HEK293 (cell line): Measurements from ENCODE around the gene TMC5.

Experiments
- EGR2 ChIP-seq: fragments of 450-650 bp; formaldehyde crosslinking; IDR thresholded peaks from 2 replicates; pipeline ENCODE4 v1.5.1; 2016; ENCODE audit warnings: low read depth, missing biosample characterization, missing genetic modification characterization
- KLF1 ChIP-seq: fragments of 450-650 bp; formaldehyde crosslinking; IDR thresholded peaks from 2 replicates; pipeline ENCODE4 v1.5.1; 2016; ENCODE audit warnings: missing biosample characterization, missing genetic modification characterization
- WT1 ChIP-seq: fragments of 450-650 bp; formaldehyde crosslinking; IDR thresholded peaks from 2 replicates; pipeline ENCODE4 v1.5.1; 2016; ENCODE audit warnings: missing biosample characterization, missing genetic modification characterization
- ZBTB21 ChIP-seq: fragments of 450-650 bp; formaldehyde crosslinking; IDR thresholded peaks from 2 replicates; pipeline ENCODE4 v1.5.1; 2017; ENCODE audit warnings: missing biosample characterization, missing genetic modification characterization
- ZEB2 ChIP-seq: fragments of 450-650 bp; formaldehyde crosslinking; IDR thresholded peaks from 2 replicates; pipeline ENCODE4 v1.5.1; 2016; ENCODE audit warnings: missing biosample characterization, missing genetic modification characterization
- ZFHX2 ChIP-seq: fragments of 450-650 bp; formaldehyde crosslinking; conservative IDR thresholded peaks from 2 replicates; pipeline ENCODE4 v1.5.1; 2016; ENCODE audit warnings: missing biosample characterization, missing genetic modification characterization
- ZNF121 ChIP-seq: fragments of 450-650 bp; formaldehyde crosslinking; IDR thresholded peaks from 2 replicates; pipeline ENCODE4 v1.5.1; 2016; ENCODE audit warnings: missing biosample characterization, missing genetic modification characterization
- ZNF169 ChIP-seq: fragments of 450-650 bp; formaldehyde crosslinking; IDR thresholded peaks from 2 replicates; pipeline ENCODE4 v1.5.1; 2016; ENCODE audit warnings: missing biosample characterization, missing genetic modification characterization
- ZNF433 ChIP-seq: fragments of 450-650 bp; formaldehyde crosslinking; IDR thresholded peaks from 2 replicates; pipeline ENCODE4 v1.5.1; 2016; ENCODE audit warnings: missing biosample characterization, missing genetic modification characterization, low read depth
- ZNF596 ChIP-seq: fragments of 450-650 bp; IDR thresholded peaks from 2 replicates; pipeline ENCODE4 v1.5.0; 2018; ENCODE audit warnings: missing biosample characterization, mild to moderate bottlenecking, missing genetic modification characterization, moderate library complexity
- ZNF600 ChIP-seq: fragments of 450-650 bp; formaldehyde crosslinking; IDR thresholded peaks from 2 replicates; pipeline ENCODE4 v1.5.1; 2016; ENCODE audit warnings: missing biosample characterization, missing genetic modification characterization
- ZNF660 ChIP-seq: fragments of 450-650 bp; IDR thresholded peaks from 2 replicates; pipeline ENCODE4 v1.5.1; 2018; ENCODE audit warnings: missing biosample characterization, mild to moderate bottlenecking, missing genetic modification characterization
- ZNF701 ChIP-seq: fragments of 450-650 bp; formaldehyde crosslinking; IDR thresholded peaks from 2 replicates; pipeline ENCODE4 v1.5.1; 2016; ENCODE audit warnings: missing biosample characterization, missing genetic modification characterization
- ZNF707 ChIP-seq: fragments of 450-650 bp; formaldehyde crosslinking; IDR thresholded peaks from 2 replicates; pipeline ENCODE4 v1.5.1; 2016; ENCODE audit warnings: missing biosample characterization, missing genetic modification characterization
- ZNF76 ChIP-seq: fragments of 450-650 bp; formaldehyde crosslinking; IDR thresholded peaks from 2 replicates; pipeline ENCODE4; 2016; ENCODE audit warnings: low read depth, missing biosample characterization, missing genetic modification characterization, borderline replicate concordance
- TF ChIP-seq, protein P1 (sequence below): fragments of 450-650 bp; formaldehyde crosslinking; IDR thresholded peaks from 2 replicates; pipeline ENCODE4 v1.5.1; 2016; ENCODE audit warnings: missing biosample characterization, missing genetic modification characterization
- TF ChIP-seq, protein P2 (sequence below): fragments of 450-650 bp; formaldehyde crosslinking; IDR thresholded peaks from 2 replicates; pipeline ENCODE4 v1.5.1; 2016; ENCODE audit warnings: missing biosample characterization, missing genetic modification characterization
- TF ChIP-seq, protein P3 (sequence below): fragments of 450-650 bp; formaldehyde crosslinking; IDR thresholded peaks from 2 replicates; pipeline ENCODE4 v1.5.1; 2016; ENCODE audit warnings: missing biosample characterization, missing genetic modification characterization
- TF ChIP-seq, protein P4 (sequence below): fragments of 450-650 bp; formaldehyde crosslinking; IDR thresholded peaks from 2 replicates; pipeline ENCODE4 v1.5.0; 2017; ENCODE audit warnings: missing biosample characterization, missing genetic modification characterization, borderline replicate concordance
- TF ChIP-seq, protein P5 (sequence below): fragments of 450-650 bp; formaldehyde crosslinking; IDR thresholded peaks from 2 replicates; pipeline ENCODE4 v1.5.1; 2017; ENCODE audit warnings: missing biosample characterization, mild to moderate bottlenecking, missing genetic modification characterization, moderate library complexity
- TF ChIP-seq, protein P6 (sequence below): fragments of 450-650 bp; formaldehyde crosslinking; IDR thresholded peaks from 2 replicates; pipeline ENCODE4; 2016; ENCODE audit warnings: missing biosample characterization, missing genetic modification characterization
- TF ChIP-seq, protein P7 (sequence below): fragments of 450-650 bp; formaldehyde crosslinking; conservative IDR thresholded peaks from 2 replicates; pipeline ENCODE4 v1.5.1; 2016; ENCODE audit warnings: low read depth, missing biosample characterization, missing genetic modification characterization

The TMC5 gene

DNA sequence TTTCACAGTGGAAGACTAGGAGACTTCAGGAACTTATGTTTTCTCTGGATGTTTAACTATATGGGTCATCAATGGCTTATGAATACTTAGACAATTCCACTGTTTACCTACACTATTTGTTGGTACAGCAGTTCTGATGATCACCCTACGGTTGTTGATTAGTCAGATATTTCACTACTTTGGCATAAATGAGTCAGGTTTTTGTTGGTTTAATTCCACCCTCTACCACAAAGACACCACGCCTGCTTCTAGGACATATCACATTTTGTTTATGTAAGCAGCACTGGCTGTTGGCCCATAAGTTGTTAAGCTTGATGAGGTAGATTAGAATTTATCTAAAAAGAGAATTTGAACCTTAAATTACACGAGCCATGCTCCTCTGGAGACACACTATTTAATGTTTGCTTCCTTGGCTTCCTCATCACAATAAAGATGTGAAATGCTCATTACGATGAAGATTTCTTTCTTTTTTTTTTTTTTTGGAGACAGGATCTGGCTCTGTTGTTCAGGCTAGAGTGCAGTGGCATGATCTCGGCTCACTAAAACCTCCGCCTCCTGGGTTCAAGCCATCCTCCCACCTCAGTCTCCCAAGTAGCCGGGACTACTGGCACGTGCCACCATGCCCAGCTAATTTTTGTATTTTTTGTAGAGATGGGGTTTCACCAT is 99.9 kb downstream of the TMC5 start (continued):
- TF ChIP-seq, protein P1, sequence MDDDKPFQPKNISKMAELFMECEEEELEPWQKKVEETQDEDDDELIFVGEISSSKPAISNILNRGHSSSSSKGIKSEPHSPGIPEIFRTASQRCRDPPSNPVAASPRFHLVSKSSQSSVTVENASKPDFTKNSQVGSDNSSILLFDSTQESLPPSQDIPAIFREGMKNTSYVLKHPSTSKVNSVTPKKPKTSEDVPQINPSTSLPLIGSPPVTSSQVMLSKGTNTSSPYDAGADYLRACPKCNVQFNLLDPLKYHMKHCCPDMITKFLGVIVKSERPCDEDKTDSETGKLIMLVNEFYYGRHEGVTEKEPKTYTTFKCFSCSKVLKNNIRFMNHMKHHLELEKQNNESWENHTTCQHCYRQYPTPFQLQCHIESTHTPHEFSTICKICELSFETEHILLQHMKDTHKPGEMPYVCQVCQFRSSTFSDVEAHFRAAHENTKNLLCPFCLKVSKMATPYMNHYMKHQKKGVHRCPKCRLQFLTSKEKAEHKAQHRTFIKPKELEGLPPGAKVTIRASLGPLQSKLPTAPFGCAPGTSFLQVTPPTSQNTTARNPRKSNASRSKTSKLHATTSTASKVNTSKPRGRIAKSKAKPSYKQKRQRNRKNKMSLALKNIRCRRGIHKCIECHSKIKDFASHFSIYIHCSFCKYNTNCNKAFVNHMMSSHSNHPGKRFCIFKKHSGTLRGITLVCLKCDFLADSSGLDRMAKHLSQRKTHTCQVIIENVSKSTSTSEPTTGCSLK (tag by site-specific recombination): no peak
- peak; percentile 66; the same call in 1 of the 2 replicates for TF ChIP-seq ZNF600 (tag by site-specific recombination)
- TF ChIP-seq EGR2 (tag by site-specific recombination): no peak
- 0 out of 2 replicates have a peak, but pooled peaks have one; percentile 24 for TF ChIP-seq ZNF121
- peak; percentile 100 for TF ChIP-seq ZNF660 (tag by site-specific recombination)
- no peak for TF ChIP-seq ZNF701
- TF ChIP-seq ZNF707: no peak
- TF ChIP-seq ZEB2 (tag by site-specific recombination): 0 out of 2 replicates have a peak, but pooled peaks have one; percentile 61
- peak; percentile 89 for TF ChIP-seq KLF1 (tag by site-specific recombination)
- no peak for TF ChIP-seq ZNF433 (tag by site-specific recombination)
- TF ChIP-seq, protein P2, sequence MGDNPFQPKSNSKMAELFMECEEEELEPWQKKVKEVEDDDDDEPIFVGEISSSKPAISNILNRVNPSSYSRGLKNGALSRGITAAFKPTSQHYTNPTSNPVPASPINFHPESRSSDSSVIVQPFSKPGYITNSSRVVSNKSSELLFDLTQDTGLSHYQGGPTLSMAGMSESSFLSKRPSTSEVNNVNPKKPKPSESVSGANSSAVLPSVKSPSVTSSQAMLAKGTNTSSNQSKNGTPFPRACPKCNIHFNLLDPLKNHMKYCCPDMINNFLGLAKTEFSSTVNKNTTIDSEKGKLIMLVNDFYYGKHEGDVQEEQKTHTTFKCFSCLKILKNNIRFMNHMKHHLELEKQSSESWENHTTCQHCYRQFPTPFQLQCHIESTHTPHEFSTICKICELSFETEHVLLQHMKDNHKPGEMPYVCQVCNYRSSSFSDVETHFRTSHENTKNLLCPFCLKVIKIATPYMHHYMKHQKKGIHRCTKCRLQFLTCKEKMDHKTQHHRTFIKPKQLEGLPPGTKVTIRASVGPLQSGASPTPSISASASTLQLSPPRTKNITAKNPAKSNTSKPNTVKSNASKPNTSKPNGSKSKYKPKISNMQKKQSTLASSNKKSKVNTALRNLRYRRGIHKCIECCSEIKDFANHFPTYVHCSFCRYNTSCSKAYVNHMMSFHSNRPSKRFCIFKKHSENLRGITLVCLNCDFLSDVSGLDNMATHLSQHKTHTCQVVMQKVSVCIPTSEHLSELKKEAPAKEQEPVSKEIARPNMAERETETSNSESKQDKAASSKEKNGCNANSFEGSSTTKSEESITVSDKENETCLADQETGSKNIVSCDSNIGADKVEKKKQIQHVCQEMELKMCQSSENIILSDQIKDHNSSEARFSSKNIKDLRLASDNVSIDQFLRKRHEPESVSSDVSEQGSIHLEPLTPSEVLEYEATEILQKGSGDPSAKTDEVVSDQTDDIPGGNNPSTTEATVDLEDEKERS (tag by site-specific recombination): no peak
- TF ChIP-seq ZNF169 (tag by site-specific recombination): no peak
- 0 out of 2 replicates have a peak, but pooled peaks have one; percentile 14 for TF ChIP-seq WT1 (tag by site-specific recombination)
- TF ChIP-seq, protein P3, sequence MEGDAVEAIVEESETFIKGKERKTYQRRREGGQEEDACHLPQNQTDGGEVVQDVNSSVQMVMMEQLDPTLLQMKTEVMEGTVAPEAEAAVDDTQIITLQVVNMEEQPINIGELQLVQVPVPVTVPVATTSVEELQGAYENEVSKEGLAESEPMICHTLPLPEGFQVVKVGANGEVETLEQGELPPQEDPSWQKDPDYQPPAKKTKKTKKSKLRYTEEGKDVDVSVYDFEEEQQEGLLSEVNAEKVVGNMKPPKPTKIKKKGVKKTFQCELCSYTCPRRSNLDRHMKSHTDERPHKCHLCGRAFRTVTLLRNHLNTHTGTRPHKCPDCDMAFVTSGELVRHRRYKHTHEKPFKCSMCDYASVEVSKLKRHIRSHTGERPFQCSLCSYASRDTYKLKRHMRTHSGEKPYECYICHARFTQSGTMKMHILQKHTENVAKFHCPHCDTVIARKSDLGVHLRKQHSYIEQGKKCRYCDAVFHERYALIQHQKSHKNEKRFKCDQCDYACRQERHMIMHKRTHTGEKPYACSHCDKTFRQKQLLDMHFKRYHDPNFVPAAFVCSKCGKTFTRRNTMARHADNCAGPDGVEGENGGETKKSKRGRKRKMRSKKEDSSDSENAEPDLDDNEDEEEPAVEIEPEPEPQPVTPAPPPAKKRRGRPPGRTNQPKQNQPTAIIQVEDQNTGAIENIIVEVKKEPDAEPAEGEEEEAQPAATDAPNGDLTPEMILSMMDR (tag by site-specific recombination): no peak
- TF ChIP-seq ZBTB21 (tag by site-specific recombination): no peak
- TF ChIP-seq ZNF596: 0 out of 2 replicates have a peak, but pooled peaks have one; percentile 27
- TF ChIP-seq, protein P4, sequence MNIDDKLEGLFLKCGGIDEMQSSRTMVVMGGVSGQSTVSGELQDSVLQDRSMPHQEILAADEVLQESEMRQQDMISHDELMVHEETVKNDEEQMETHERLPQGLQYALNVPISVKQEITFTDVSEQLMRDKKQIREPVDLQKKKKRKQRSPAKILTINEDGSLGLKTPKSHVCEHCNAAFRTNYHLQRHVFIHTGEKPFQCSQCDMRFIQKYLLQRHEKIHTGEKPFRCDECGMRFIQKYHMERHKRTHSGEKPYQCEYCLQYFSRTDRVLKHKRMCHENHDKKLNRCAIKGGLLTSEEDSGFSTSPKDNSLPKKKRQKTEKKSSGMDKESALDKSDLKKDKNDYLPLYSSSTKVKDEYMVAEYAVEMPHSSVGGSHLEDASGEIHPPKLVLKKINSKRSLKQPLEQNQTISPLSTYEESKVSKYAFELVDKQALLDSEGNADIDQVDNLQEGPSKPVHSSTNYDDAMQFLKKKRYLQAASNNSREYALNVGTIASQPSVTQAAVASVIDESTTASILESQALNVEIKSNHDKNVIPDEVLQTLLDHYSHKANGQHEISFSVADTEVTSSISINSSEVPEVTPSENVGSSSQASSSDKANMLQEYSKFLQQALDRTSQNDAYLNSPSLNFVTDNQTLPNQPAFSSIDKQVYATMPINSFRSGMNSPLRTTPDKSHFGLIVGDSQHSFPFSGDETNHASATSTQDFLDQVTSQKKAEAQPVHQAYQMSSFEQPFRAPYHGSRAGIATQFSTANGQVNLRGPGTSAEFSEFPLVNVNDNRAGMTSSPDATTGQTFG (tag by site-specific recombination): no peak
- TF ChIP-seq ZFHX2: no peak
- TF ChIP-seq, protein P5, sequence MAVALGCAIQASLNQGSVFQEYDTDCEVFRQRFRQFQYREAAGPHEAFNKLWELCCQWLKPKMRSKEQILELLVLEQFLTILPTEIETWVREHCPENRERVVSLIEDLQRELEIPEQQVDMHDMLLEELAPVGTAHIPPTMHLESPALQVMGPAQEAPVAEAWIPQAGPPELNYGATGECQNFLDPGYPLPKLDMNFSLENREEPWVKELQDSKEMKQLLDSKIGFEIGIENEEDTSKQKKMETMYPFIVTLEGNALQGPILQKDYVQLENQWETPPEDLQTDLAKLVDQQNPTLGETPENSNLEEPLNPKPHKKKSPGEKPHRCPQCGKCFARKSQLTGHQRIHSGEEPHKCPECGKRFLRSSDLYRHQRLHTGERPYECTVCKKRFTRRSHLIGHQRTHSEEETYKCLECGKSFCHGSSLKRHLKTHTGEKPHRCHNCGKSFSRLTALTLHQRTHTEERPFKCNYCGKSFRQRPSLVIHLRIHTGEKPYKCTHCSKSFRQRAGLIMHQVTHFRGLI: no peak
- TF ChIP-seq, protein P6, sequence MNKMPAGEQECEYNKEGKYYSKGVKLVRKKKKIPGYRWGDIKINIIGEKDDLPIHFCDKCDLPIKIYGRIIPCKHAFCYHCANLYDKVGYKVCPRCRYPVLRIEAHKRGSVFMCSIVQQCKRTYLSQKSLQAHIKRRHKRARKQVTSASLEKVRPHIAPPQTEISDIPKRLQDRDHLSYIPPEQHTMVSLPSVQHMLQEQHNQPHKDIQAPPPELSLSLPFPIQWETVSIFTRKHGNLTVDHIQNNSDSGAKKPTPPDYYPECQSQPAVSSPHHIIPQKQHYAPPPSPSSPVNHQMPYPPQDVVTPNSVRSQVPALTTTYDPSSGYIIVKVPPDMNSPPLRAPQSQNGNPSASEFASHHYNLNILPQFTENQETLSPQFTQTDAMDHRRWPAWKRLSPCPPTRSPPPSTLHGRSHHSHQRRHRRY: no peak
- TF ChIP-seq, protein P7, sequence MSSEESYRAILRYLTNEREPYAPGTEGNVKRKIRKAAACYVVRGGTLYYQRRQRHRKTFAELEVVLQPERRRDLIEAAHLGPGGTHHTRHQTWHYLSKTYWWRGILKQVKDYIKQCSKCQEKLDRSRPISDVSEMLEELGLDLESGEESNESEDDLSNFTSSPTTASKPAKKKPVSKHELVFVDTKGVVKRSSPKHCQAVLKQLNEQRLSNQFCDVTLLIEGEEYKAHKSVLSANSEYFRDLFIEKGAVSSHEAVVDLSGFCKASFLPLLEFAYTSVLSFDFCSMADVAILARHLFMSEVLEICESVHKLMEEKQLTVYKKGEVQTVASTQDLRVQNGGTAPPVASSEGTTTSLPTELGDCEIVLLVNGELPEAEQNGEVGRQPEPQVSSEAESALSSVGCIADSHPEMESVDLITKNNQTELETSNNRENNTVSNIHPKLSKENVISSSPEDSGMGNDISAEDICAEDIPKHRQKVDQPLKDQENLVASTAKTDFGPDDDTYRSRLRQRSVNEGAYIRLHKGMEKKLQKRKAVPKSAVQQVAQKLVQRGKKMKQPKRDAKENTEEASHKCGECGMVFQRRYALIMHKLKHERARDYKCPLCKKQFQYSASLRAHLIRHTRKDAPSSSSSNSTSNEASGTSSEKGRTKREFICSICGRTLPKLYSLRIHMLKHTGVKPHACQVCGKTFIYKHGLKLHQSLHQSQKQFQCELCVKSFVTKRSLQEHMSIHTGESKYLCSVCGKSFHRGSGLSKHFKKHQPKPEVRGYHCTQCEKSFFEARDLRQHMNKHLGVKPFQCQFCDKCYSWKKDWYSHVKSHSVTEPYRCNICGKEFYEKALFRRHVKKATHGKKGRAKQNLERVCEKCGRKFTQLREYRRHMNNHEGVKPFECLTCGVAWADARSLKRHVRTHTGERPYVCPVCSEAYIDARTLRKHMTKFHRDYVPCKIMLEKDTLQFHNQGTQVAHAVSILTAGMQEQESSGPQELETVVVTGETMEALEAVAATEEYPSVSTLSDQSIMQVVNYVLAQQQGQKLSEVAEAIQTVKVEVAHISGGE (tag by site-specific recombination): no peak
- TF ChIP-seq ZNF76 (tag by site-specific recombination): no peak
